EL (cell line): ENCODE data around the gene MEIOSIN.

Experiments
- DNase-seq: peaks from one replicate; pipeline ENCODE4 v3.0.0-alpha.2; 2016

MEIOSIN gene

GRCh38 chr19:45765702-45766295 is 32.6 kb downstream of the MEIOSIN start:
- no peak for DNase-seq

DNA sequence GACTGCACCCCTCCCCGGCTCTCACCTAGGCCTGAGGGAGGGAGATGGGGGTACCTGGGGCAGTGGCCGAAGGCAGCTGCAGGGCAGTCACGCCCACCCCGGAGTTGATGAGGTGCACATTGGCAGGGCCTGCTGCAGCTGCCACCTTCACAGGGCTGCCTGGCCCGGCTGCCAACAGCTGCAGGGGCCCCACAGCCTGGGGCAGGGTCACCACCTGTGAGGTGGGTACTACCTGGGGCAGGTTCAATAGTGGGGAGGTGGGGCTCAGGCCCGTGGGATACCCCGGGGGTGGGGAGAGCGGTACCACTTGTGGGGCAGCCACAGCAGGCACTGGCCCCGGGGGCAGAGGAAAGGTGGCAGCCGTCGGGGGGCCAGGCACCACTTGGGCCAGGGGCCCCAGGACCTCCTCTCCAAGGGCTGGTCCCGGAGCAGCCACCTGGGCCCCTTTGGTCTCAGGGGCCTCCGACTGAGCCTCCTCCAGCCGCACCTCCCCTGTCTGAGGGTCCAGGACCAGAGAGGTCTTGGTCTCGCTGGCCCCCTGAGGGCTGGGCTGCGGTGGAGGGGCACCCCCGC is 33.1 kb downstream of the MEIOSIN start:
- no peak for DNase-seq

DNA sequence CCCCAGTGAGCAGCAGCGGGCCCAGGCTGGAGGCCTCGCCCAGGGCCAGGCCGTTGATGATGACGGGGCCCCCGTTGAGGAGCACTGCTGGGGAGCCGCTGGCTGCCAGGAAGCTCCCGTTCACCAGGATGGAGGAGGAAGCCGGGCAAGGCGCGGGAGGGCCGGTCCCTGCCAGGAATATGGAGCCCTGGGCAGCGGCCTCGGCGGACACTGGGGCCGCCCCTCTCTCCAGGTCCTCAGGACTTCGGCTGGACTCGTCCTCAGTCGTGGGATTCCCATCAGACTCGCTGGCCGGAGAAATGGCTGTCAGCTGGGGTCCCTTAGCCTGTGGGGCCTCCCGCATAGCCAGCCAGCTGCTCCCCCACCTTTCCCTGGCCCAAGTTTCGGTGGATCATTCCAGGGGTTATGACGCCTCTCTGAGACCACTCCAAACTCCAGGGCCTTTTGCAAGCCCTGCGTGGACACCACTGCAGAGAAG is 33.7 kb downstream of the MEIOSIN start:
- peak; percentile 41 for DNase-seq

- DNase-seq = peak; percentile 86
Measured at GRCh38 chr19:45767410-45767880, 34.2 kb downstream of the MEIOSIN start.

GRCh38 chr19:45767881-45768654 is 34.8 kb downstream of the MEIOSIN start:
- DNase-seq = peak; percentile 68

- DNase-seq = peak; percentile 55
Measured at GRCh38 chr19:45768655-45768983, 35.4 kb downstream of the MEIOSIN start.

DNA sequence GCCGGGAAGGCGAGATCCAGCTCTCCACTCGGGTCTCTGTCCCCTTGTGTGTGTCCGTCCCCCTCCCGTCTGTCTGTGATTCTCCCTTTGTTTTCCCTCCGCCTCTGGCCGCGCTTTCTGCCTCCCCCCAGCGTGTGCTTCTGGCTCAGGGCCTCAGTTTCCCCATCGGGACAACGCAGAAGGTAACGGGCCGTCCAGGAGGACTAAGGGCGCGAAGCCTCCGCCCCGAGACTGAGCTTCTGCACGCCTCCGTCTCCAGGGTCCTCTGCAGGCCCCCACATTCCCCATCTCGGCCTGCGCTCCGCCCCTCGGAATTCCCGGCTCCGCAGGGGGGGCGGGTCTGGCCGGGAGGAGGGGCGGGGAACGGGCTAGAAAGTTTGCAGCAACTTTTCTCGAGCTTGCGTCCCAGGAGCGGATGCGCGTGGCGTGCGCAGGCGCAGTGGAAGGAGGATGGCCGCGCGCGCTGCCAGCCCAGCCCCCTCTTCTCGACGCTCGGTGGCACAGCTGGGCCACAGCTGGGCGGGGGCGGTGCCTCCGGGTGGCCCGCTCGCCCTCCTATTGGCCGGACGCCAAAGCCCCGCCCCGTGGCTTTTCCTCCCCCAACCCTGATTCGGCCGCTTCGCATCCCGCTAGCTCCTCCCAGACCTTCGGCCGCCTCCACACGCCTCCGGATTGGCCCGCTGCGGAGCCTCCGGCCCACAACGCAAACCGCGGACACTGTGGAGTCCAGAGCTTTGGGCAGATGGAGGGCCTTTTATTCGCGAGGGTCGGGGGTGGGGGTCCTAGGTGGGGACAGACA is 35.9 kb downstream of the MEIOSIN start, which contains the start of gene SIX5:
Gene SIX5, minus strand, starts transcription at position 269 of the 799 bp plus-strand sequence. CDS start 408 bp downstream, outside the sequence.
- peak; percentile 98 for DNase-seq

GRCh38 chr19:45769821-45770191 is 36.6 kb downstream of the MEIOSIN start:
- DNase-seq = no peak

DNA sequence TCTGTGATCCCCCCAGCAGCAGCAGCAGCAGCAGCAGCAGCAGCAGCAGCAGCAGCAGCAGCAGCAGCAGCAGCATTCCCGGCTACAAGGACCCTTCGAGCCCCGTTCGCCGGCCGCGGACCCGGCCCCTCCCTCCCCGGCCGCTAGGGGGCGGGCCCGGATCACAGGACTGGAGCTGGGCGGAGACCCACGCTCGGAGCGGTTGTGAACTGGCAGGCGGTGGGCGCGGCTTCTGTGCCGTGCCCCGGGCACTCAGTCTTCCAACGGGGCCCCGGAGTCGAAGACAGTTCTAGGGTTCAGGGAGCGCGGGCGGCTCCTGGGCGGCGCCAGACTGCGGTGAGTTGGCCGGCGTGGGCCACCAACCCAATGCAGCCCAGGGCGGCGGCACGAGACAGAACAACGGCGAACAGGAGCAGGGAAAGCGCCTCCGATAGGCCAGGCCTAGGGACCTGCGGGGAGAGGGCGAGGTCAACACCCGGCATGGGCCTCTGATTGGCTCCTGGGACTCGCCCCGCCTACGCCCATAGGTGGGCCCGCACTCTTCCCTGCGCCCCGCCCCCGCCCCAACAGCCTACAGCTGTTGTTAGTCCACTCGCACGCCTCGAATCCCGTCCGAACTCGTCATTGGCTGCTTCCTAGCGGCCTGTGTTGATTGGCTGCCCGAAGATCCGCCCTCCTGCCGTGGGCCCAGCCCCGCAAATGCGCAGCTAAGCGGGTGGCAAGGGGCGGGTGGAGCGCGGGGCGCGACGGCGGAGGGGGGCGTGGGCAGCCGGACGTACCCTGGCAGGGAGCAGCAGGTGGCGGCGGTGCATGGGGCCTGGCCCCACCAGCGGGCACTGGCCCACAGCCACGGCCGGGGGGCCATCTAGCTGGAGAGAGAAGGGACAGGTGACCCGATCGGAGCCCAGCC is 37.2 kb downstream of the MEIOSIN start:
- peak; percentile 98 for DNase-seq

GRCh38 chr19:45771311-45771933 is 38.2 kb downstream of the MEIOSIN start:
- no peak for DNase-seq

- DNase-seq = no peak
Measured at GRCh38 chr19:45772130-45772840, 39.0 kb downstream of the MEIOSIN start.

DNA sequence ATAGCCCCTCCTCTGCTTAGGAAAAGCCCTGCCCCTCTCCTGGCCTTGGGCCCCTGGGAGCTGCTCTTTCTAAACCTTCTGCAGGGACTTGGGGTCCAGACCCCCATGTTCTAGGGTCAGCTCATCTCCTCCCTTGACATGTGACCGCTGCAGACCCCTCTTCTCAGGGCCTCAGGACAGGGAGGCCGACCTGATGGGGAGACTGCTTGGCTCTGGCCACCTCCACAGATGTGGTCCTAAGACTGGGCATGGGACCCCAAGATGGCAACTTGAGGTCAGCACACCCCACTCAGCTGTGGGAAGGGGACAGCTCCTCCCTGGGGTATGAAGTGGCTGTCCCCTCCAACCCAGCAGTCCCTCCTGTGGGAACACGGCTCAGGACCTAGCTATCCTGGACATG is 39.7 kb downstream of the MEIOSIN start:
- no peak for DNase-seq

- DNase-seq = no peak
Measured at GRCh38 chr19:45773384-45773783, 40.1 kb downstream of the MEIOSIN start.

DNA sequence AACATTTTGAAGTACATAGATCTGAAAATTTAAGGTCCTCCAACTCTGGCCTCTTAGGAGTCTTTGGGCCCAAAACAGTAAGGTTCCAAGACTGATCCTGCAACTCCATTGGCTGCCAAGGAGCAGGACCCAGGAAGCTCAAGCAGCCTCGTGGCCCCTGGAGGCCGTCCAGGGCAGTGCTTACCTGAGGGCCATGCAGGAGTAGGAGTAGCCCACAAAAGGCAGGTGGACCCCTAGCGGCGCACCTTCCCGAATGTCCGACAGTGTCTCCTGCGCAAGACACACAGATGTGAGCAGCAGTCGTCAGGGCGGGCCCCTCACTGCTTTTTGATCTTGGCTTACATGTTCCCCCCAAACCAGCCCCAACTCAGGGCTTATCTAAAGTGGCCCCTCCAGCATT is 41.5 kb downstream of the MEIOSIN start:
- DNase-seq = no peak

- no peak for DNase-seq
Measured at GRCh38 chr19:45777395-45777961, 44.2 kb downstream of the MEIOSIN start.

- no peak for DNase-seq
Measured at GRCh38 chr19:45778010-45778661, 44.9 kb downstream of the MEIOSIN start.

DNA sequence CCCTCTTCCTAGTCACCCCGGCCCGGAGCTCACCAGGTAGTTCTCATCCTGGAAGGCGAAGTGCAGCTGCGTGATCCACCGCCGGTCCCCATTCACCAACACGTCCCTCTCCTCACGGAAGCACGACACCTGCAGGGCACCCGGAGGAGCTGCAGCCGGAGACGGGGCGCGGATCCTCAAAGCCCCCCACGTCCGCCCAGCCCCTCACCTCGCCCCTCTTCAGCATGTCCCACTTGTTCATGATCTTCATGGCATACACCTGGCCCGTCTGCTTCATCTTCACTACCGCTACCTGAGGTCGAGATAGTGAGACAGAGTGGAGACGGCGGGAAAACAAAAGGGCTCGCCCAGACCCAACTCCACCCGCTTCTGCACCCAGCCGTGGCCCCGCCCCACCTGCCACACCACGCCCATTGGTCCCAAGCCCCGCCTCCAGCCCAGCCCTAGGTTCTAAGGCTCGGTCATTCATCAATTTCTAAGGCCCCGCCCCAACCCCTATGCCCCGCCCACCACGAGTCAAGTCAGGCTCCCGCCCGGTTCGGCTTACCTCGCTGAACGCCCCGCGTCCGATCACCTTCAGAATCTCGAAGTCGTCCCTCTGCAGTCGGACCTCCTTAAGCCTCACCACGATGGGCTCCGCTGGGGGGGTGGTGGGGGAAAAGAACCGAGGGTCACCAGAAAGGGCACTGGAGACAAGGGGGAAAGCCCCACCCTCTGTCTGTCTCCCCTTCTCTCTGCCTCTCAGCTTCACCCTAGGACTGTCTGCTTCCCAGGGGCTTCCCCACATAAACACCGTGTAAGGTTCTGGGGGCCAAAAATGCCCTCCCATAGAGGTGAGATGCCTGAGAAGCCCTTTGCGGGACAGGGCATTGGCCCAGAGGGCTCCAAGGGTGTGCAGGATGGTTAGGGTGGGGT is 46.2 kb downstream of the MEIOSIN start:
- DNase-seq = peak; percentile 33

- DNase-seq = no peak
Measured at GRCh38 chr19:45780146-45780447, 46.9 kb downstream of the MEIOSIN start.
